ENCODE results near the gene TRIM51.
"Not testable (repeated sequence)": the region's sequence is repeated elsewhere in the genome, so short reads cannot be mapped to it uniquely, and the experiment has no call there.

TRIM51 gene

GRCh38 chr11:55882997-55883396 is at the start of gene TRIM51:
Gene TRIM51 (plus strand): TSS chr11:55883297. CDS start chr11:55885429, 2,132 bp downstream.
- FAIRE-seq = not testable (repeated sequence)

DNA sequence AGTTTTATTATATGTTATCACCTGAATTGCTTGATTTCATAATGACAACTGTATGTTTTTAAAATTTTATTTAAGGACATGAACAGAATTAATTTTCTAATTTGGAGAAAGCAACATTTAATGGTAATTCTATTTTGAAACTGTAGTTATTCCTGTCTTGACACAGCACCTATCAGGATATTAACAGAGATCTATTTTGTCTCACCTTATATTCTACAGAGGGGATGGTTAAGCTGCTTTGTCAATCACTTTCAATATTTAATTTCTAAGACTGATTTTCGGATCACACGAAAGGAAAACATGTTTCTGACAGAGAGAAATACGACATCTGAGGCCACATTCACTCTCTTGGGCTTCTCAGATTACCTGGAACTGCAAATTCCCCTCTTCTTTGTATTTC is 44.6 kb upstream of the TRIM51 start, which contains the start of gene OR5D16:
TSS of gene OR5D16 (plus strand) at position 301 of the 400 bp plus-strand sequence. CDS start at position 301, 0 bp downstream.
- no peak for FAIRE-seq

- no peak for FAIRE-seq
These were observed 35.6 kb upstream of the TRIM51 start for GRCh38 chr11:55847453-55847852.

- FAIRE-seq = no peak
These were observed 34.1 kb upstream of the TRIM51 start for GRCh38 chr11:55849037-55849436.

DNA sequence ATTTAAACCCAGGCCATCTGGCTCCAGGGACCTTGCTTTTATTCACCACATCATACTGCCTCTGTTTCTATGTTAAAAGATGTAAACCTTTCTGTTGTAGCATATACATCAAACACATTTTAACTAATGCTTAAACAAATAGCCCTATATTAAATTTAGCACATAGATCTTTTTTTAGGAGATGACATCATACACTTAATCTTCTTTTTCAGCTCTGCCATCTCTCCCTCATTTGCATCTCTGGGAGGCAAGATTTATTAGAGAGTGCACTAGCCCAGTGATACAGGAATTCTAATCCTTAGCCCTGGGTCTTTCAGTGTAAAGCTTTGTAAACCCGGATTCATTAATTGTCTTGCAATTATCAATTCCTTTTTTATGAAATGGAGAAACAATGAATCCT is 31.0 kb upstream of the TRIM51 start:
- FAIRE-seq = no peak

GRCh38 chr11:55854704-55855103 is 28.4 kb upstream of the TRIM51 start:
- no peak for FAIRE-seq

DNA sequence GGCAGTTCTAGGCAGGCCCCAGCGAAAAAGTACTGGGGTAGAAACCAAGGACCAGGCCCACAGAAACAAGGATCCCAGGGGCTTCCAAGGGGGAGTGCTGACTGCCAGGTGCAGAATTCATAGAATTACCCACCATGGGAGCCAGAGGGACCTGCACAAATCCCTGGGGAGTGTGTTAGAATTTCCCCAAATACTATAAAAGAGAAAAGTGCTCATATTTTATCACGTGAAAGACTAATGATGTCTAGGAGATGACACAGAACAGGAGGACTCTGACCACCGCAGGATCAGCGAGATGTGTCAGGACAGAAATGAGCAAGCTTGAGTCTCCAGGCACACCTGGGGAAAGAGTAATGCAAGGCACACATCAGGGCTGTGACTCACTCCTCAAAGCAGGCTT is 15.7 kb upstream of the TRIM51 start:
- FAIRE-seq = not testable (repeated sequence)

- FAIRE-seq = not testable (repeated sequence)
These were observed 10.4 kb upstream of the TRIM51 start for GRCh38 chr11:55872731-55873130.

GRCh38 chr11:55873146-55873545 is 10.0 kb upstream of the TRIM51 start:
- FAIRE-seq = not testable (repeated sequence)

DNA sequence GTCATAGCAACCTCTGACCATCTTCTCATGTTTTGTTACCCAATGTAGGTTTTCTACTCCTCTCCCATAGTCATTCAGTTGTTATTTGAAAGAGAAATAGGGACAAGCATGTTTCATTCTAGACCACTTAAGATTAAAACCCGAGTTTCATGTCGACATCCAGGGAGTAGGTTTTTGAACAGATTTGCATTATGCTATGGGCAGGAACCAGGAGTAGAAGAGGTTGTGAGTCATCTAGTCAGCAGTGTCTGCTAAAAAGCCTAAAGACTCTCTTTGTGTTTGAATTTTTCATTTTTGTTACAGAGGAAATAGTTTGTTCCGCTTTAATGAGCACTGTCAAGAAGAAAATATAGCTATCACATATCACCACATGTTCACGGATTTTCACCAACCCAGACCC is 1.9 kb downstream of the TRIM51 start:
- FAIRE-seq = not testable (repeated sequence)

DNA sequence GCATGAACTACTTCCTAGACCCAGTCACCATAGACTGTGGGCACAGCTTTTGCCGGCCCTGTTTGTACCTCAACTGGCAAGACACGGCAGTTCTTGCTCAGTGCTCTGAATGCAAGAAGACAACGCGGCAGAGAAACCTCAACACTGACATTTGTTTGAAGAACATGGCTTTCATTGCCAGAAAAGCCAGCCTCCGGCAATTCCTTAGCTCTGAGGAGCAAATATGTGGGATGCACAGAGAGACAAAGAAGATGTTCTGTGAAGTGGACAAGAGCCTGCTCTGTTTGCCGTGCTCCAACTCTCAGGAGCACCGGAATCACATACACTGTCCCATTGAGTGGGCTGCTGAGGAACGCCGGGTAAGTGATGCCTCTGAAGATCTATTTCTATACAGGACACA is 2.4 kb downstream of the TRIM51 start:
- FAIRE-seq = not testable (repeated sequence)

- no peak for FAIRE-seq
These were observed 12.1 kb downstream of the TRIM51 start for GRCh38 chr11:55895216-55895615.

DNA sequence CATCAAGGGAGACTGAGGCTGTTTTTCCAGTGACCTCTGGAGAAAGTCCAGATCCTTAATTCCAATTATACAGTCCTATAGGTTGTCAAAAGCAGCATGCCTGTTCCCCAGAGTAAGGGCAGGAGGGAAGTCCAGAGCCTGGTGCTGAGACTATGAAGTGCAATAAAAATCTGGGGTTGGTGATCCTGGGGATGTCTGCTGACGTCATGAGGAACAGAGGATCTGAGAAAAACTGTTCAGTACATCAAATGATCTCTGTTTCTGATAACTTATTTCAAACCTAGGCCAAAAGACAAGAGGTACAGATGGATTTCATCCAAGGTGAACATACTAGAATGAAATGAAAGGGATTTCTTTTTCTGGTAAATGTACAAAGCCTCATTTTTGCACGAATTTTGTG is 19.2 kb downstream of the TRIM51 start:
- no peak for FAIRE-seq

GRCh38 chr11:55914482-55914881 is 31.4 kb downstream of the TRIM51 start, which contains the start of gene OR5W2:
Gene OR5W2 (minus strand): TSS chr11:55914582. CDS start chr11:55914582, 0 bp downstream.
- FAIRE-seq = no peak

DNA sequence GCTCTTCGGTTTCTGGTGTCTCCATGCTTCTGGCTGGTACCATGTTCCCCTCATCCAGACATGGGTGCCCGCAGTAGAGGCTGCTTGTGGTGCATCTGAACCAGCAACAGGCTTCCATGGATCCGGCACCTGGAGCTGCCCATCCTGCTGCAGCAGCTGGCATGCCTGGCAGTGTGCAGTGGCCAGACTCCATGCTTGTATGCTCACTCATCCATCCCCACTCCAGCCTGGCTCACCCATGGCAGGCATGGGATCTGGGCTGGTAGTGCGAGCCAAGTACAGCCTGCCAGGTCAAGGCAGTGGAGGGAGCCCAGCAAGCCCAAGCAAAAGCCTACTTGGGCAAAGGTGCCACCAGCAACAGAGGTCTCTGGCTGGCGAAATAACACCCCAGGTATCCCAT is 37.4 kb downstream of the TRIM51 start:
- no peak for FAIRE-seq

- no peak for FAIRE-seq
These were observed 53.2 kb downstream of the TRIM51 start, which contains the start of gene OR5I1 for GRCh38 chr11:55936300-55936699. Gene OR5I1 (minus strand): TSS chr11:55936400. CDS start chr11:55936400, 0 bp downstream.

Data from islet of Langerhans (tissue), 1 donor.